ENCODE measurements around the gene GOLGB1. TPM values are rescaled to one million over a fixed set of nuclear protein-coding genes. Genes with fewer than 3 reads are reported as not detected.

GOLGB1 gene
- total and polyA plus RNA-seq, 7 donors, result 9.7 to 70.1 (median 44.8) TPM

DNA sequence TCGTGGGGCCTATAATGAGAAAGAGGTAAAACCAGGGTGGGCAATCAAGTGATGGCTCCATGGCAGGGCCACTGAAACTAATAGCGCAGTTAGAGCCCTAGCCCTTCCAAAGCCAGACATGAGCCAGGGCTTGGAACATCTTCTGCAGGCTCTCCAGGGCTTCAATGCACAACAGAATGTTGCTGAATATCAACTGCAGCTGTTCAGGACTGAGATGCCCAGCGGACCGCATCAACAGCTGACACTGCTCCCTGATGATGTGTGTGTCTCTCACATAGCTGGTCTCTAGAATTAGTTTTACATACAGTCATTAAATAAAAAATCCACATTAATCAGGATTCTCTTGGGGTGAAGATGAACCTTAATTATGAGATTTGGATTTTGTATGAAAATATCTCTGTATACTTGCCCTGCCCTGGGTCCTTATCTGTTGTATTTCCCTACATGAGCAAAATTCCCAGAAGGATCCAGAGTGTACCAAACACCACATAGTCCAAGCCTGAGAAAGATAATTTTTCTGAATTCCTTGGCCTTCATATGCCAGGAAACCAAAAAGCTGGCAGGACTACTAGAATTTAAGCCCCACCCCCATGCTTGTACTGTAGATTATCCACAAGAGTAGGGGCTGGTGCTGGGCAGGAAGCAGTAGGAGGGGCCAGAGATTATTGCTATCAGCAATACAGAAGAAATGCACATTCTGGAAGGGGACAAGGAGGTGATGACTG is 7.7 kb upstream of the GOLGB1 start:
- Histone ChIP-seq H3K4me1 (no peaks in the 10 kb centered on the region), H3K36me3 (no peaks in the 10 kb centered on the region), H3K4me3 (no peak overlapping the region), H3K27ac (no peak overlapping the region), H3K9me3 (no peaks in the 10 kb centered on the region), H3K27me3 (no peaks in the 10 kb centered on the region)
- intact Hi-C loops (cut with DNase I), result no loop called here
- DNase-seq, result no peak
- WGBS, 2 donors, result 81 to 85% methylated on average over 4 of the region's 4 CpGs
- TF ChIP-seq, protein P1, sequence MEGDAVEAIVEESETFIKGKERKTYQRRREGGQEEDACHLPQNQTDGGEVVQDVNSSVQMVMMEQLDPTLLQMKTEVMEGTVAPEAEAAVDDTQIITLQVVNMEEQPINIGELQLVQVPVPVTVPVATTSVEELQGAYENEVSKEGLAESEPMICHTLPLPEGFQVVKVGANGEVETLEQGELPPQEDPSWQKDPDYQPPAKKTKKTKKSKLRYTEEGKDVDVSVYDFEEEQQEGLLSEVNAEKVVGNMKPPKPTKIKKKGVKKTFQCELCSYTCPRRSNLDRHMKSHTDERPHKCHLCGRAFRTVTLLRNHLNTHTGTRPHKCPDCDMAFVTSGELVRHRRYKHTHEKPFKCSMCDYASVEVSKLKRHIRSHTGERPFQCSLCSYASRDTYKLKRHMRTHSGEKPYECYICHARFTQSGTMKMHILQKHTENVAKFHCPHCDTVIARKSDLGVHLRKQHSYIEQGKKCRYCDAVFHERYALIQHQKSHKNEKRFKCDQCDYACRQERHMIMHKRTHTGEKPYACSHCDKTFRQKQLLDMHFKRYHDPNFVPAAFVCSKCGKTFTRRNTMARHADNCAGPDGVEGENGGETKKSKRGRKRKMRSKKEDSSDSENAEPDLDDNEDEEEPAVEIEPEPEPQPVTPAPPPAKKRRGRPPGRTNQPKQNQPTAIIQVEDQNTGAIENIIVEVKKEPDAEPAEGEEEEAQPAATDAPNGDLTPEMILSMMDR (IDR thresholded peaks at IDR 0.05), result no peak

DNA sequence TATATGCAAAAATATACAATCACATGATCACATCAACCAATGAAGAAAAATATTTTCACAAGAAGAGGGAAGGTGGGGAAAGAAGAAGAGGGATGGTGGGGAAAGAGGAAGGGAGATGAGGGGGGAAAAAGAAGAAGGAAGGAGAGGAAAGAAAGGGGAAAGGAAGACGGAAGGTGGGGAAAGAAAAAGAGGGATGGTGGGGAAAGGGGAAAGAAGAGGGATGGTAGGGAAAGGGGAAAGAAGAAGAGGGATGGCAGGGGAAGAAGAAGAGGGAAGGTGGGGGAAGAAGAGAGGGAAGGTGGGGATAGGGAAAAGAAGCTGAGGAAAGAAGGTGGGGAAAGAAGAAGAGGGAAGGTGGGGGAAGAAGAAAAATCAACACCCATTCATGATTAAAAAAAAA is 3.2 kb upstream of the GOLGB1 start:
- no peak overlapping the region for H3K27ac ChIP-seq
- 57 to 77% methylated on average over 1 of the region's 1 CpG for WGBS, 2 donors
- no peaks in the 10 kb centered on the region for H3K27me3 ChIP-seq
- H3K4me3 ChIP-seq, result no peak overlapping the region
- intact Hi-C loops (cut with DNase I), result loop anchor here (5.0 kb wide), 1 partner anchor 205 kb away; the partner anchor contains the start of gene POLQ
- peaks cover 0 to 18% (median 14%) of the 10 kb centered on the region in 4 donors for H3K4me1 ChIP-seq
- TF ChIP-seq POLR2AphosphoS5 (IDR thresholded peaks at IDR 0.05), result no peak
- TF ChIP-seq POLR2A (IDR thresholded peaks at IDR 0.05), result no peak
- TF ChIP-seq, protein P1 (IDR thresholded peaks at IDR 0.05), result no peak
- TF ChIP-seq EP300 (IDR thresholded peaks at IDR 0.05), result no peak
- H3K9me3 ChIP-seq, result no peaks in the 10 kb centered on the region
- DNase-seq, result no peak
- H3K36me3 ChIP-seq, result no peaks in the 10 kb centered on the region

DNA sequence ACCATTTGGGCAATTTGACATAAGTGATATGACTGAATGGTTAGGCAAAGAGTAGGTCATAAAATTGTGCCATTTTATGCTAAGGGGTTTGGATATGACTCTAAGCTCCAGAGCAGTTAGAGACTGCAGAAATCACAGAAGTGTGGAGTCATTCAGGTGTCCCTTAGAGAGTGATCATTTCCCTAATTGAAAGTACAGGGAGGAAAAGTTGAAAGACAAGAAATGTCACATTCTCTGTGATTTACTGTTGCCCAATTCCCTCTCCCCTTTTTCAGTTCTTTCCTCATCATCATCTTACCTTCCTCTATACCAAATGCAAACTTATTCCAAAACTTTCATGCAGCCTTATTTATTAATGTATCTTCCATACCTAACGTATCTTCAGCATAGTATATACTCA is 2.7 kb upstream of the GOLGB1 start:
- Histone ChIP-seq H3K4me3 (no peak overlapping the region), H3K9me3 (no peaks in the 10 kb centered on the region), H3K27me3 (no peaks in the 10 kb centered on the region), H3K27ac (no peak overlapping the region), H3K4me1 (peaks cover 0 to 20% (median 19%) of the 10 kb centered on the region in 4 donors), H3K36me3 (no peaks in the 10 kb centered on the region)
- intact Hi-C loops (cut with DNase I), result loop anchor here (5.0 kb wide), 1 partner anchor 205 kb away; the partner anchor contains the start of gene POLQ
- 84 to 85% methylated on average over 1 of the region's 1 CpG for WGBS, 2 donors
- TF ChIP-seq, protein P1 (IDR thresholded peaks at IDR 0.05), result no peak
- TF ChIP-seq POLR2AphosphoS5 (IDR thresholded peaks at IDR 0.05) (no peak), EP300 (IDR thresholded peaks at IDR 0.05) (no peak), POLR2A (IDR thresholded peaks at IDR 0.05) (no peak)
- DNase-seq, result no peak

DNA sequence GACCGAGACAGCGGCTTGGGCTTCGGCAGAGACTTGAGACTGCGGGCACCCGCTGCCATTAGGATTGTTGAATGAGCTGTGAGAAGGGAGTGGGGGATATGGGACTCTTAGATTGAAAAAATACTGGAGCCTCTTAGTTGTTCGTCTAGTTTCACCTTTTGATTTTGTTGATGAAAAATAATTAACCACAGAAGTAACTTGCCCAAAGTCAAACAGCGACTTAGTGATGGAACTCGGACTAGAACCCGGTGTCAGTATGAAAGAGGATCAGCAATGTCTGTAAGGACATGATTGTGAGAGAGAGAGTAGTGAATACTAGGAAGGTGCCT is 510 bp upstream of the GOLGB1 start:
- DNase-seq, result no peak
- intact Hi-C loops (cut with DNase I), result loop anchor here (5.0 kb wide), 1 partner anchor 203 kb away; the partner anchor contains the start of gene POLQ
- no peaks in the 10 kb centered on the region for H3K27me3 ChIP-seq
- TF ChIP-seq, protein P1 (IDR thresholded peaks at IDR 0.05), result no peak
- TF ChIP-seq POLR2A (IDR thresholded peaks at IDR 0.05) (no peak), POLR2AphosphoS5 (IDR thresholded peaks at IDR 0.05) (no peak), EP300 (IDR thresholded peaks at IDR 0.05) (no peak)
- 0 to 2% methylated on average over 9 of the region's 9 CpGs for WGBS, 2 donors
- H3K4me1 ChIP-seq, result peaks cover 0 to 31% (median 22%) of the 10 kb centered on the region in 4 donors
- peak overlapping the region; percentile 68 to 92 (median 74) for H3K4me3 ChIP-seq
- H3K9me3 ChIP-seq, result no peaks in the 10 kb centered on the region
- no peaks in the 10 kb centered on the region for H3K36me3 ChIP-seq
- peak overlapping the region; percentile 85 to 91 (median 87) for H3K27ac ChIP-seq
